Rectal smooth muscle tissue (tissue), 1 donor: ENCODE measurements around the gene KRT75.
"Not testable (repeated sequence)": the region's sequence is repeated elsewhere in the genome, so short reads cannot be mapped to it uniquely, and the experiment has no call there.

Source experiments
- H3K27ac ChIP-seq: one replicate; pipeline ENCODE4 v1.7.0; 2013; ENCODE audit warnings: low read depth, low read length, inconsistent platforms
- H3K27me3 ChIP-seq: one replicate; pipeline ENCODE4 v1.7.0; 2013; ENCODE audit warnings: low read length; ENCODE audit not compliant: control insufficient read depth, insufficient read depth
- H3K36me3 ChIP-seq: one replicate; pipeline ENCODE4 v1.7.0; 2013; ENCODE audit warnings: low read length; ENCODE audit not compliant: control insufficient read depth, insufficient read depth
- H3K4me1 ChIP-seq: one replicate; pipeline ENCODE4 v1.7.0; 2013; ENCODE audit warnings: low read length; ENCODE audit not compliant: control insufficient read depth, insufficient read depth
- H3K4me3 ChIP-seq: one replicate; pipeline ENCODE4 v1.7.0; 2013; ENCODE audit warnings: low read length
- H3K9ac ChIP-seq: one replicate; pipeline ENCODE4 v1.7.0; 2013; ENCODE audit warnings: low read length

The KRT75 gene

DNA sequence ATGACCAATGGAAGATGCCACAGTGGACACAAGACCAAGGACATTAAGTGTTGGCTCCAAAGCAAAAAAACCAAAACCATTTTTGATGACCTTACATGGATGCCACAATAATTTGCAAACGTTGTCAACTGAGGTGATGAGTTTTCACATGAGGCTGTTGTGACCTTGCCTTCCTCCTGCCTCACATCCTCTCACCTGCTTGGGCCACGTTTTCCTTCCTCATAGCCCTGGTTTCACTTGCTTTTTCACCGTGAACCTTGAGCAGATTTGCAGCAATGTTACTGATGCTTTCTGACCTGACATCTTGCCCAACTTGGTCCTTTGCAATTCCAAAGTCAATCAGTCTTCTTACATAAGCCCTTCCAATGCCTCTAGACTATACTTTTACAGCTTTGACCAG, 14.1 kb upstream of the KRT75 start:
- no peaks in the 10 kb centered on the region for H3K4me1 ChIP-seq
- H3K36me3 ChIP-seq = no peaks in the 10 kb centered on the region
- no peak overlapping the region for H3K4me3 ChIP-seq
- no peak overlapping the region for H3K27ac ChIP-seq
- no peaks in the 10 kb centered on the region for H3K27me3 ChIP-seq
- H3K9ac ChIP-seq = no peak overlapping the region

DNA sequence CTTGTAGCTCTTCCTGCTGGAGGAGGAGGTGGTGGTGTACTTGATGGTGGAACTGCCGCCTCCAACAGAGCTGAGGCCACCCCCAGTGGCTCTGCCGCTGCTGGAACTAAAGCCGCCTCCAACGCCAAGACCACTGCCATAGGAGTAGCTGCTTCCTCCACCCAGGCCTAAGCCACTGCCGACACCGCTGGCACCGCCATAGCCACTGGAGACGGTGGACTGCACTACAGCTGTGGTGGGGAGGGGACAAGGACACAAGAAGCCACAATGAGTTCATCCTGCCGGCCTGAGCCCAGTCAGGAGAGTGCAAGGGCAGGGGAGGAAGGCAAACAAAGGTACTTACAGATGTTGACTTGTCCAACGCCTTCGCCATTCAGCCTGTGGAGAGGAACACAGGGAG, 13.0 kb upstream of the KRT75 start:
- H3K4me1 ChIP-seq = not testable (repeated sequence)

DNA sequence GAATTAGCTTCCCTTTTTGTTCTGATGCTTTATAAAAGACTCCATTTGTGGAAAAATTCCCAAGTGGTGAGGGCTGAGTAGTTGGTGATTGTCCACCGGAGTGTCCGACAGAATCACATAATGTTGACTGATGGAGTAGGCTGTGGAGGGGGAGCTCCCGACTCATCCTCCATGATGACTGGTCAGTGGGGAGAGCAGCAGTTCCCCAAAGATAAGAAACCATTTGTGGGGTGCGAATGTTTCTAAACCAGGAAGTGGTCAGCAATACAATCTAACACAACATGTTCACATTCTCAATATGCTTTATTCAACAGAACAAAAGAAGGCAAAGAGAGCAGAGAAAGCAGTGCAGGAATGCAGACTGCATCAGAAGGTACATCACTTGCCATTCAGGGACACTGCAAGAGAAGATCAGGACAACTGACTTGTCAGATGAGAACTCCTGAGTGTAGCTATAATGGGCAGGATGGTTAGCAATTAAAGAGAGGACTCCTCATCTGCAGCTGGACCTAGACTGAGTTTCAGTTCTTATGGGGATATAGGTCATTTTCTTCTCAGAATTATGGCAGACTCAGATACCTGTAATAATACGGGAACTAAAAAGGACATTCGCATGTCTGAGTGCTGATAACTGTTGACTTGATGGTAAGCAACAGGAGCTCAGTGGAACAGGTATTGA, 12.3 kb upstream of the KRT75 start:
- no peak overlapping the region for H3K9ac ChIP-seq
- no peak overlapping the region for H3K27ac ChIP-seq
- H3K4me1 ChIP-seq = no peaks in the 10 kb centered on the region
- H3K4me3 ChIP-seq = no peak overlapping the region
- H3K36me3 ChIP-seq = no peaks in the 10 kb centered on the region
- no peaks in the 10 kb centered on the region for H3K27me3 ChIP-seq

More for the DNA sequence above, 13.0 kb upstream of the KRT75 start:
- H3K9ac ChIP-seq, H3K27ac ChIP-seq, H3K27me3 ChIP-seq, H3K36me3 ChIP-seq, H3K4me3 ChIP-seq: not testable (repeated sequence)

DNA sequence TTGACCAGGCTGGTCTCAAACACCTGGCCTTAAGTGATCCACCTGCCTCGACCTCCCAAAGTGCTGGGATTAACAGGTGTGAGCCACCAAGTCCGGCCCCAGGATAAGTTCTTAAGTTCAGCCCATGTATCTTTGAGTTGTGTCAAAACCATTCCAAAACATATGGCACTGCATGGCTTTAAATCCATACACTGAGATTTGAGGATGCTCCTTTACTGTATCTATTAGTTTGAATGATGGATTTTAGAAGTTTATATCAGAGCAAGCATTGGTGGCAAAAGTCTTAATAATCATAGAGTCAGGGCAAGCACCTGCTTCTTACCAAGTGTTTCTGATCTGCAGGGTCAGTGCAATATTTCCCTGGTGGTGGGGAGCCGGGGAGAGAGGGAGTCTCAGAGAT, 11.7 kb upstream of the KRT75 start:
- Histone ChIP-seq H3K9ac (no peak overlapping the region), H3K36me3 (no peaks in the 10 kb centered on the region), H3K4me3 (no peak overlapping the region), H3K27me3 (no peaks in the 10 kb centered on the region), H3K27ac (no peak overlapping the region), H3K4me1 (no peaks in the 10 kb centered on the region)

DNA sequence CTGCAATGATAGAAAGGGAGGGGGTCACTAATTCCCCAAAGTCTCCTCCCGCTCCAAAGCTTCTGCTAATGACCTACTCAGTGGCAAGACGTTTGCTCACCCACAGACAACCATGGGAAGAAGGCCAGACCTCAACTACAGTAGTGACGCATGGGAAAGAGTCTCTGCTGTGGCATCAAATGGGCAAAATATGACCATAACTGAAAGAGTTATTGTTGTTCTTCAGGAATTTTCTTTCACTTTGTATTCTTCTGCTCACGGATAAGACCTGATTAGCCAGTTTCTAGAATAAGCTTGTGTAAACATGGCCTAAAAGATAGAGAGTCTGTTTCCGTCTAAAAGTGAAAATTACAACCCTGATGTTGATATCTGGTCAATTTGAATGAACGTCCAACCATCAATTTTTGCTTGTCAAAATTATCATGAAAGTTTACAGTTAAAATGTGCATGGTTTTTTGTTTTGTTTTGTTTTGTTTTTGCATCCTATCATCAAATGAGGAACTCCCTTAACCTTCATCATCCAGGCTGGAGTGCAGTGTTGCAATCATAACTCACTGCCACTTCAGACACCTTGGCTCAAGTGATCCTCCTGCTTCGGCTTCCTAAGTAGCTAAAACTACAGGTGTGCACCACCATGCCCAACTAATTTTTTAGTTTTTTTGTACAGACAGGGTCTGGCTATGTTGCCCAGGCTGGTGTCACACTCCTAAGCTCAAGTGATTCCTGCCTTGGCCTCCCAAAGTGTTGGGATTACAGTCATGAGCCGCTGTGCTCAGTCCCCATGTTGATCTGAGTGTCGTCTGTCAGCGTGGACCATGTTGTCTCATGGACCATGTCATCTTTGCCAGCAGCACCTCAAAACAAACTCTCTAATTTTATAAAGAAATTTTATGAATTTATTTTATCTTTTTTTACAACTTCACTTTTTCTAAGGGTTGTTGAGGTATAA, 10.8 kb upstream of the KRT75 start:
- Histone ChIP-seq H3K4me1 (no peaks in the 10 kb centered on the region), H3K27ac (no peak overlapping the region), H3K4me3 (no peak overlapping the region), H3K27me3 (no peaks in the 10 kb centered on the region), H3K9ac (no peak overlapping the region), H3K36me3 (no peaks in the 10 kb centered on the region)

DNA sequence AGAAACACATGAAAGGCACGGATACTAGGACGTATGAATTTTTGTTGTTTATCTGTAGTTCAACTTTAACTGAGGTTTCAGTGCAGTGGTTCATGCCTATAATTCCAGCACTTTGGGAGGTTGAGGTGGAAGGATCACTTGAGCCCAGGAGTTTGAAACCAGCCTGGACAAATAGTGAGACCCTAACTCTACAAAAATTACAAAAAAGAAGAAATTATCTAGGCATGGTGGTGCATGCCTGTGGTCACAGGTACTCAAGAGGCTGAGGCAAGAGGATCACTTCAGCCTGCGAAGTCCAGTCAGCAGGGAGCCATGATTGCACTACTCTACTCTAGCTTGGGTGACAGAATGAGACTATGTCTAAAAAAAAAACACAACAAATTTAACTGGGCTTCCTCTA, 9.8 kb upstream of the KRT75 start:
- Histone ChIP-seq H3K4me1 (no peaks in the 10 kb centered on the region), H3K27me3 (no peaks in the 10 kb centered on the region), H3K27ac (no peak overlapping the region), H3K9ac (no peak overlapping the region), H3K36me3 (no peaks in the 10 kb centered on the region), H3K4me3 (no peak overlapping the region)

DNA sequence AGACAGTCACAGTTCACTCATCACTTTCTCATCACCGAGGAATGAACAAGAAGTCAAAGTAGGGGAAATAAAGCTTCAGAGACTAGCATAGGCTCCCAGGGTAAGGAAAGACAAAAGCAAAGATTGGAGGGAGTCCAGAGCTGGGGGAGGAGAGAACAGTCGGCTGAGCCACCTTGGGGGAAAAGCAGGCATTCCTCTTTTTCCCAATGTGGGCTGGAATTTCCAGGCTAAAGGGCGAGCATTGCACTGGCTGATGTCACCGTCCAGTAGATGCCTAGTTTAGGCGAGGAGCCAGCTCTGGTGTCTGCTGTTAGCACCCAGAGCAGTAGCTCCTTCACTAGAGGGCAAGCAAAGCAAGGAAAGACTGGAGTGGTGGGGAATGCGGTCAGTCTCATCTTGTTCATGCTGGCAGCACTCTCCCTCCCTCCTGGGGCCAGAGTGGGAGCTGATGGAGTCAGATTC, 8.5 kb upstream of the KRT75 start:
- H3K36me3 ChIP-seq = no peaks in the 10 kb centered on the region

DNA sequence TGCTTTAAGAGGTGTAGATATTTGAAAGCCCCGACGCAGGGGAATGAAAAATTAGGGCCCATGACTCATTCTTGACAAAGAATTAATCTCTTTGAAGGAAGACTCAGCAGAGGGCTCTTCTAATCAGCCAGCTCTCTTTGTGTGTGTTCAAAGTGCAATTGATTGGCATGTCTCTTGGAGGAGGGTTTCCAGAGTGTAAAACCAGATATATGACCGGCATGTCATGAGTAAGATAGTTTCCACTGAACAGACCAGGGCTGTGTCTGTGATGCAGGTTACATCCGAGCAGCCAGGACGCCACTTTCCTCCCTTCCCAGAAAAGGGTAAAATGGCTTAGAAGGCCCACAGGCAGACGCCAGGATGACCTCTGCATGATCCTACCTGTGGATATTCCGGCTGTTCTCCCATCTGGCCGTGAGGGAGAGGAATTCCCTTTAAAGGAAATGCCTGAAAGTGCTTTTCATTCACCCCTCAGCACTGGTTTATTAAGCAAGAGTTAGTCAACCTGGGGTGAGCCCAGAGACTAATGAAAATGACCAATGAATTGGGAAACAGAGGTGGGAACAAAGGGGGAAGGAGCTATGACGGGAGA, 7.2 kb upstream of the KRT75 start:
- Histone ChIP-seq H3K4me3 (no peak overlapping the region), H3K9ac (no peak overlapping the region), H3K4me1 (peaks cover under 1% of the 10 kb centered on the region), H3K36me3 (no peaks in the 10 kb centered on the region), H3K27me3 (no peaks in the 10 kb centered on the region), H3K27ac (no peak overlapping the region)

More for the DNA sequence above, 8.5 kb upstream of the KRT75 start:
- H3K27me3 ChIP-seq = no peaks in the 10 kb centered on the region
- no peak overlapping the region for H3K9ac ChIP-seq
- H3K4me3 ChIP-seq = no peak overlapping the region
- no peak overlapping the region for H3K27ac ChIP-seq
- H3K4me1 ChIP-seq = no peaks in the 10 kb centered on the region

DNA sequence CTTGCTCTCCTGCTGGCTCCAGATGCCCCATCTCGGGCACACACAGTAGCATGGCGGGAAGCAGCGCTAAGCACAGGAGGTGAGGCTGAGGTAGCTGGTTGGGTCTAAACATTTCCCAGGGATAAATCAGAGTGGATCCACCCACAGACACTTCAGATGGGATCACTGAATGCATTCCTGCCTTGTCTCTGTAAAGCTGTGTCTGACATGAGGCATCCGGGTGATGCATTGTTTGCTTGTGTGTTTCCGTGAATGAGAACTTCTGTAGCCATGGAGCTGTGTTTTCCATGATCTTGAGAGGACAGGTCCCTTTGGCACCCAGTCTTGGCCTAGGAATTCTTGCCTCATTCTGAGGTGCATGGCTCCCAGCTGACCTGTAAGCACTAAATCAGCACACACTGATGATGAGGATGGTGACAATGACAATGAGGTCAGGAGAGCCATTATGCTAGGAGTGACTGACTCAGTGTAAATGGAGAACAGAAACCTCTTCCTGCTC, 6.7 kb upstream of the KRT75 start:
- Histone ChIP-seq H3K4me1 (peaks cover 6% of the 10 kb centered on the region), H3K27me3 (no peaks in the 10 kb centered on the region), H3K36me3 (no peaks in the 10 kb centered on the region), H3K4me3 (no peak overlapping the region), H3K27ac (no peak overlapping the region), H3K9ac (no peak overlapping the region)

DNA sequence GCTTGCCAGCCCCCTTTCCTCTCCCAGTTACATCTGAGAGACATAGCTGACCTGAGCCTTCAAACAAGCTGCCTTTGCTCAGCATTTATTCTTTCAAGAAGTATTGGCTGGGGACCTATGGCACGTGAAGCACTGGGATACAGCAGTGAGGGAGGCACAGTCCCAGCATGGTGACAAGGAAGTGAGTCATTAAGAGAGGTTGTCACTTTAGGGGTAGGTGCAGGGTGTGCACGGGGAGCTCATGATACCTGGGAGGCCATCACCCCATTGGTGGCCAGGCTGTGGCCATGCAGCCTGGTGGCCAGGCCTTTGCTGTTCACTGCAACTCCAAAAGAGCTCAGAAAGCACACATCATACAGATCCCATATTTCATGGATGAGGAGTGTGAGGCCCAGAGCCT, 5.7 kb upstream of the KRT75 start:
- Histone ChIP-seq H3K27ac (no peak overlapping the region), H3K4me3 (no peak overlapping the region), H3K9ac (no peak overlapping the region), H3K4me1 (peaks cover 6% of the 10 kb centered on the region), H3K36me3 (no peaks in the 10 kb centered on the region), H3K27me3 (no peaks in the 10 kb centered on the region)

DNA sequence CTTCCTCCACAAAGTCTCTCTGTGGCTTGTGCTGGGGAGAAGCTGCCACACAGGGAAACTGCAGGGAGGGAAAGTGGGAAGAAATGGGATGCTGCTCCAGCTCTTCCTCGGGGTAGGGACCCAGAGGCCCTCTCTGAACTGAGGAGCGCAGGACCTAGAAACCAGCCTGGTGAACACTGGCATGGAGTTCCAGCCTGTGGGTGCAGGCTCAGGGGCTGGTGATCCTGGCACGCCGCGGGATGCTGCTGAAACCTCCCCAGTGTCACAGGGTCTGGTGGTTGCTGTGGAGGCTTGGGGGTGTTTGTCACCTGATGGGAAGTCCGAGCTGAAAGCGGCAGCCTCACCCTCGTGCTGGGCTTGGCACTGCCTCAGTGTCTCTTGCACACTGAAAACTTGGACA, 5.2 kb upstream of the KRT75 start:
- Histone ChIP-seq H3K9ac (no peak overlapping the region), H3K27me3 (no peaks in the 10 kb centered on the region), H3K4me3 (no peak overlapping the region), H3K27ac (no peak overlapping the region), H3K36me3 (no peaks in the 10 kb centered on the region), H3K4me1 (peaks cover 6% of the 10 kb centered on the region)
